K562 (cell line): ENCODE data around the gene ERVK3-1. TPM values are rescaled to one million over a fixed set of nuclear protein-coding genes. Genes with fewer than 3 reads are reported as not detected.

Experiments used
- CBFA2T3 ChIP-seq: fragments of 450-650 bp; IDR thresholded peaks from 2 replicates; pipeline ENCODE4 v1.6.1; 2017
- CBX5 ChIP-seq: IDR thresholded peaks from 2 replicates; pipeline ENCODE4 v1.6.1; 2014; ENCODE audit warnings: low read depth, borderline replicate concordance
- CHD1 ChIP-seq: fragments of 200-600 bp; sonication (generic); IDR thresholded peaks from one replicate; pipeline ENCODE4 v1.6.1; 2012; ENCODE audit warnings: mild to moderate bottlenecking, moderate library complexity, low read length, inconsistent platforms
- E2F1 ChIP-seq: sonication (generic); formaldehyde crosslinking; IDR thresholded peaks from 2 replicates; pipeline ENCODE4 v1.8.1; 2023; ENCODE audit warnings: mild to moderate bottlenecking, missing genetic modification reagents, moderate library complexity
- FIP1L1 ChIP-seq: fragments of 200-400 bp; formaldehyde crosslinking; IDR thresholded peaks from 2 replicates; pipeline ENCODE4 v1.6.1; 2018; ENCODE audit warnings: mild to moderate bottlenecking, low read depth, low read length; ENCODE audit not compliant: poor library complexity, severe bottlenecking
- GATAD2B ChIP-seq: fragments of 450-650 bp; IDR thresholded peaks from 2 replicates; pipeline ENCODE4 v1.6.1; 2017; ENCODE audit warnings: mild to moderate bottlenecking, borderline replicate concordance
- LARP7 ChIP-seq: fragments of 450-650 bp; IDR thresholded peaks from 2 replicates; pipeline ENCODE4 v1.6.1; 2016
- MAFF ChIP-seq: IDR thresholded peaks from 2 replicates; pipeline ENCODE4 v1.6.1; 2012; ENCODE audit warnings: low read length, improper control_type of control experiment
- U2AF2 ChIP-seq: fragments of 200-400 bp; formaldehyde crosslinking; optimal IDR thresholded peaks from 2 replicates; pipeline ENCODE3; 2017; ENCODE audit warnings: low read depth, mild to moderate bottlenecking, low read length
- ZNF644 ChIP-seq: fragments of 200-800 bp; sonication (Bioruptor generic); IDR thresholded peaks from 2 replicates; pipeline ENCODE4 v1.6.1; 2016; ENCODE audit warnings: low read depth, missing genetic modification characterization, missing compliant biosample characterization
- ZNF707 ChIP-seq: fragments of 250-450 bp; sonication (Bioruptor Pico); conservative IDR thresholded peaks from 2 replicates; pipeline ENCODE4 v1.8.0; 2022; ENCODE audit warnings: inconsistent platforms, mild to moderate bottlenecking, moderate library complexity
- ZNF780A ChIP-seq: fragments of 250-450 bp; sonication (Bioruptor Pico); IDR thresholded peaks from 2 replicates; pipeline ENCODE4 v1.5.0; 2021; ENCODE audit warnings: mild to moderate bottlenecking
- polyA plus RNA-seq, 8 experiments: library from polyadenylated mRNA; depleted of rRNA in 4 of 8; stranded (reverse) in 5 of 8; unstranded in 3 of 8; fragments of >200 nt; fragmentation: Nextera tagmentation in 2 of 8; fragmentation: Illumina TruSeq in 1 of 8; extraction: Ambion mirVana in 2 of 8; extraction: Trizol in 1 of 8; gene quantifications; 2 replicates each; pipeline versions ENCODE4 v1.2.1 to v1.2.3, GENCODE V29; 2011 to 2014; ENCODE audit warnings: inconsistent platforms in 1 of 8, missing spikeins in 1 of 8
- total RNA-seq, 7 experiments: library from RNA; depleted of rRNA in 6 of 7; stranded (reverse); fragments of >200 nt in 6 of 7; fragmentation: Illumina TruSeq in 2 of 7; extraction: Trizol in 2 of 7; gene quantifications; 2 replicates each; pipeline versions ENCODE4 v1.2.1 to v1.2.3, GENCODE V29; 2011 to 2021; ENCODE audit warnings: low replicate concordance in 1 of 7
- TF ChIP-seq, protein P1 (sequence below): fragments of 450-650 bp; formaldehyde crosslinking; IDR thresholded peaks from 2 replicates; pipeline ENCODE4 v1.4.0; 2022; ENCODE audit warnings: mild to moderate bottlenecking, moderate library complexity
- TF ChIP-seq, protein P2 (sequence below): fragments of 200-800 bp; sonication (Bioruptor generic); IDR thresholded peaks from 2 replicates; pipeline ENCODE4 v1.6.1; 2016; ENCODE audit warnings: missing genetic modification characterization, missing compliant biosample characterization
- TF ChIP-seq, protein P3 (sequence below): fragments of 450-650 bp; IDR thresholded peaks from 2 replicates; pipeline ENCODE4 v1.6.1; 2016; ENCODE audit warnings: missing biosample characterization, missing genetic modification characterization
- TF ChIP-seq, protein P4 (sequence below), 3 experiments: fragments of 200-800 bp in 1 of 3; fragments of 250-450 bp in 1 of 3; fragments of 450-650 bp in 1 of 3; sonication (Bioruptor Pico) in 1 of 3; sonication (Bioruptor generic) in 1 of 3; formaldehyde crosslinking in 1 of 3; IDR thresholded peaks; 2 replicates each; pipeline versions ENCODE4 v1.6.1 to v1.8.0; 2016 to 2022; ENCODE audit warnings: mild to moderate bottlenecking in 2 of 3, missing genetic modification characterization in 2 of 3, missing compliant biosample characterization in 1 of 3, moderate library complexity in 1 of 3

The ERVK3-1 gene
- total and polyA plus RNA-seq, 9 of the 15 experiments (the other 6 are each of a cell fraction or from before 2014, with no cell fraction given), result 87.6 to 299 (median 119) TPM

DNA sequence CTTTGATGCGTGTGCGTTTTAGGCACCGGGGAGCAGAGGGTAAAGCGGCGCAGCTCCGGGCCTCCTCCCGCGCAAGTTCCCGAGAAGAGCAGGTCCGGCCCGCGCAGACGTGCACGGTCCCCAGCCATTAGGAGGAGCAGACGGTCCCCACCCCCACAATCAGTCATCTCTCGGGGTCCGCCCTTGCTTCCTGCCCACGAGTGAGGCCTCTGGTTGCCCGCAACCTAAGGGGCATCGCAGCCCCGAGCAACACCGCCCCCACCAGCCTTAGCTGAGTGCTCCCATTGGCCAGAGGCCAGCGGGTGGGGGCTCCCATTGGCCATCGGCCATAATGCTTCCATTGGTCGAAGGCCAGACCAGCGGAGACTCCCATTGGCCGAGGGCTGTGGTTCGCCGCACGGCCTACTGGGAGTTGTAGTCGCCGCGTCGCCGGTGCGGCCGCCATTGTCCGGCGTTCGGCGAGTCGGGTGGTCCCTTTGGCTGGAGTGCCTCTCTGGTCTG, 26.6 kb upstream of the ERVK3-1 start, which contains the start of gene ZNF8 (continued):
- no peak for TF ChIP-seq LARP7
- TF ChIP-seq ZNF644 (tag), result no peak
- TF ChIP-seq CBX5, result peak; percentile 11; the same call in 1 of the 2 replicates
- no peak for TF ChIP-seq ZNF707 (CRISPR knock-in tag)
- 0 out of 2 replicates have a peak, but pooled peaks have one; percentile 11 for TF ChIP-seq CBFA2T3
- TF ChIP-seq U2AF2, result no peak
- TF ChIP-seq GATAD2B, result no peak
- TF ChIP-seq ZNF780A, result no peak
- TF ChIP-seq CHD1, result no peak
- TF ChIP-seq, protein P1, sequence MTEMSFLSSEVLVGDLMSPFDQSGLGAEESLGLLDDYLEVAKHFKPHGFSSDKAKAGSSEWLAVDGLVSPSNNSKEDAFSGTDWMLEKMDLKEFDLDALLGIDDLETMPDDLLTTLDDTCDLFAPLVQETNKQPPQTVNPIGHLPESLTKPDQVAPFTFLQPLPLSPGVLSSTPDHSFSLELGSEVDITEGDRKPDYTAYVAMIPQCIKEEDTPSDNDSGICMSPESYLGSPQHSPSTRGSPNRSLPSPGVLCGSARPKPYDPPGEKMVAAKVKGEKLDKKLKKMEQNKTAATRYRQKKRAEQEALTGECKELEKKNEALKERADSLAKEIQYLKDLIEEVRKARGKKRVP (CRISPR knock-in tag), result 0 out of 2 replicates have a peak, but pooled peaks have one; percentile 18
- TF ChIP-seq, protein P2, sequence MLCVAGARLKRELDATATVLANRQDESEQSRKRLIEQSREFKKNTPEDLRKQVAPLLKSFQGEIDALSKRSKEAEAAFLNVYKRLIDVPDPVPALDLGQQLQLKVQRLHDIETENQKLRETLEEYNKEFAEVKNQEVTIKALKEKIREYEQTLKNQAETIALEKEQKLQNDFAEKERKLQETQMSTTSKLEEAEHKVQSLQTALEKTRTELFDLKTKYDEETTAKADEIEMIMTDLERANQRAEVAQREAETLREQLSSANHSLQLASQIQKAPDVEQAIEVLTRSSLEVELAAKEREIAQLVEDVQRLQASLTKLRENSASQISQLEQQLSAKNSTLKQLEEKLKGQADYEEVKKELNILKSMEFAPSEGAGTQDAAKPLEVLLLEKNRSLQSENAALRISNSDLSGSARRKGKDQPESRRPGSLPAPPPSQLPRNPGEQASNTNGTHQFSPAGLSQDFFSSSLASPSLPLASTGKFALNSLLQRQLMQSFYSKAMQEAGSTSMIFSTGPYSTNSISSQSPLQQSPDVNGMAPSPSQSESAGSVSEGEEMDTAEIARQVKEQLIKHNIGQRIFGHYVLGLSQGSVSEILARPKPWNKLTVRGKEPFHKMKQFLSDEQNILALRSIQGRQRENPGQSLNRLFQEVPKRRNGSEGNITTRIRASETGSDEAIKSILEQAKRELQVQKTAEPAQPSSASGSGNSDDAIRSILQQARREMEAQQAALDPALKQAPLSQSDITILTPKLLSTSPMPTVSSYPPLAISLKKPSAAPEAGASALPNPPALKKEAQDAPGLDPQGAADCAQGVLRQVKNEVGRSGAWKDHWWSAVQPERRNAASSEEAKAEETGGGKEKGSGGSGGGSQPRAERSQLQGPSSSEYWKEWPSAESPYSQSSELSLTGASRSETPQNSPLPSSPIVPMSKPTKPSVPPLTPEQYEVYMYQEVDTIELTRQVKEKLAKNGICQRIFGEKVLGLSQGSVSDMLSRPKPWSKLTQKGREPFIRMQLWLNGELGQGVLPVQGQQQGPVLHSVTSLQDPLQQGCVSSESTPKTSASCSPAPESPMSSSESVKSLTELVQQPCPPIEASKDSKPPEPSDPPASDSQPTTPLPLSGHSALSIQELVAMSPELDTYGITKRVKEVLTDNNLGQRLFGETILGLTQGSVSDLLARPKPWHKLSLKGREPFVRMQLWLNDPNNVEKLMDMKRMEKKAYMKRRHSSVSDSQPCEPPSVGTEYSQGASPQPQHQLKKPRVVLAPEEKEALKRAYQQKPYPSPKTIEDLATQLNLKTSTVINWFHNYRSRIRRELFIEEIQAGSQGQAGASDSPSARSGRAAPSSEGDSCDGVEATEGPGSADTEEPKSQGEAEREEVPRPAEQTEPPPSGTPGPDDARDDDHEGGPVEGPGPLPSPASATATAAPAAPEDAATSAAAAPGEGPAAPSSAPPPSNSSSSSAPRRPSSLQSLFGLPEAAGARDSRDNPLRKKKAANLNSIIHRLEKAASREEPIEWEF (CRISPR knock-in tag), result no peak
- no peak for TF ChIP-seq MAFF
- TF ChIP-seq, protein P3, sequence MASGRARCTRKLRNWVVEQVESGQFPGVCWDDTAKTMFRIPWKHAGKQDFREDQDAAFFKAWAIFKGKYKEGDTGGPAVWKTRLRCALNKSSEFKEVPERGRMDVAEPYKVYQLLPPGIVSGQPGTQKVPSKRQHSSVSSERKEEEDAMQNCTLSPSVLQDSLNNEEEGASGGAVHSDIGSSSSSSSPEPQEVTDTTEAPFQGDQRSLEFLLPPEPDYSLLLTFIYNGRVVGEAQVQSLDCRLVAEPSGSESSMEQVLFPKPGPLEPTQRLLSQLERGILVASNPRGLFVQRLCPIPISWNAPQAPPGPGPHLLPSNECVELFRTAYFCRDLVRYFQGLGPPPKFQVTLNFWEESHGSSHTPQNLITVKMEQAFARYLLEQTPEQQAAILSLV (tag), result no peak
- peak; percentile 63 for TF ChIP-seq FIP1L1
- no peak for TF ChIP-seq E2F1
- TF ChIP-seq, protein P4, sequence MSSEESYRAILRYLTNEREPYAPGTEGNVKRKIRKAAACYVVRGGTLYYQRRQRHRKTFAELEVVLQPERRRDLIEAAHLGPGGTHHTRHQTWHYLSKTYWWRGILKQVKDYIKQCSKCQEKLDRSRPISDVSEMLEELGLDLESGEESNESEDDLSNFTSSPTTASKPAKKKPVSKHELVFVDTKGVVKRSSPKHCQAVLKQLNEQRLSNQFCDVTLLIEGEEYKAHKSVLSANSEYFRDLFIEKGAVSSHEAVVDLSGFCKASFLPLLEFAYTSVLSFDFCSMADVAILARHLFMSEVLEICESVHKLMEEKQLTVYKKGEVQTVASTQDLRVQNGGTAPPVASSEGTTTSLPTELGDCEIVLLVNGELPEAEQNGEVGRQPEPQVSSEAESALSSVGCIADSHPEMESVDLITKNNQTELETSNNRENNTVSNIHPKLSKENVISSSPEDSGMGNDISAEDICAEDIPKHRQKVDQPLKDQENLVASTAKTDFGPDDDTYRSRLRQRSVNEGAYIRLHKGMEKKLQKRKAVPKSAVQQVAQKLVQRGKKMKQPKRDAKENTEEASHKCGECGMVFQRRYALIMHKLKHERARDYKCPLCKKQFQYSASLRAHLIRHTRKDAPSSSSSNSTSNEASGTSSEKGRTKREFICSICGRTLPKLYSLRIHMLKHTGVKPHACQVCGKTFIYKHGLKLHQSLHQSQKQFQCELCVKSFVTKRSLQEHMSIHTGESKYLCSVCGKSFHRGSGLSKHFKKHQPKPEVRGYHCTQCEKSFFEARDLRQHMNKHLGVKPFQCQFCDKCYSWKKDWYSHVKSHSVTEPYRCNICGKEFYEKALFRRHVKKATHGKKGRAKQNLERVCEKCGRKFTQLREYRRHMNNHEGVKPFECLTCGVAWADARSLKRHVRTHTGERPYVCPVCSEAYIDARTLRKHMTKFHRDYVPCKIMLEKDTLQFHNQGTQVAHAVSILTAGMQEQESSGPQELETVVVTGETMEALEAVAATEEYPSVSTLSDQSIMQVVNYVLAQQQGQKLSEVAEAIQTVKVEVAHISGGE (CRISPR knock-in tag; IDR thresholded peaks at IDR 0.05), result peak in 1 of 3 experiments; percentile 25; a peak in 2 of 6 replicates
